Thymus (tissue), 11 donors: ENCODE measurements around the gene NPC2. TPM values are rescaled to one million over a fixed set of nuclear protein-coding genes. Genes with fewer than 3 reads are reported as not detected.
A peak's percentile ranks its signal among the peaks of the same experiment; 100 is the strongest.

ENCODE experiments used
- DNase-seq, 9 donors: peaks; one replicate each; pipeline ENCODE4 v3.0.0-alpha.2; 2013; ENCODE audit warnings: low spot score in 9 of 9, low read depth in 6 of 9, missing footprints in 1 of 9
- H3K27ac ChIP-seq, 2 donors: one replicate each; pipeline ENCODE4 v1.5.1; 2013; ENCODE audit warnings: control low read depth in 1 of 2, low read depth in 1 of 2, low read length in 1 of 2, mild to moderate bottlenecking in 1 of 2, moderate library complexity in 1 of 2
- H3K27me3 ChIP-seq, 2 donors: one replicate each; pipeline ENCODE4 v1.5.1; 2013; ENCODE audit warnings: low read length in 1 of 2; ENCODE audit not compliant: control insufficient read depth in 2 of 2, insufficient read depth in 1 of 2
- H3K36me3 ChIP-seq, 2 donors: one replicate each; pipeline ENCODE4 v1.5.1; 2013; ENCODE audit warnings: low read length in 1 of 2, mild to moderate bottlenecking in 1 of 2, moderate library complexity in 1 of 2; ENCODE audit not compliant: control insufficient read depth in 2 of 2, insufficient read depth in 2 of 2
- H3K4me1 ChIP-seq, 2 donors: one replicate each; pipeline ENCODE4 v1.5.1; 2013; ENCODE audit warnings: low read length in 2 of 2; ENCODE audit not compliant: control insufficient read depth in 2 of 2, insufficient read depth in 2 of 2
- H3K4me3 ChIP-seq, 2 donors: one replicate each; pipeline ENCODE4 v1.5.1; 2013; ENCODE audit warnings: low read length in 2 of 2, control low read depth in 1 of 2, mild to moderate bottlenecking in 1 of 2
- H3K9me3 ChIP-seq, 2 donors: one replicate each; pipeline ENCODE4 v1.5.1; 2013; ENCODE audit warnings: low read length in 1 of 2, mild to moderate bottlenecking in 1 of 2; ENCODE audit not compliant: control insufficient read depth in 2 of 2, insufficient read depth in 1 of 2
- WGBS: extraction: QIAGEN DNeasy Blood & Tissue Kit; methylation state at CpG from one replicate; pipeline ENCODE4 v1.1.7; 2013; 5-methylcytosine and 5-hydroxymethylcytosine counted together
- polyA plus RNA-seq: library from polyadenylated mRNA; stranded (reverse); fragments of 200-250 nt; gene quantifications from one replicate; pipeline ENCODE4 v1.2.3, GENCODE V29; 2013
- total RNA-seq: library from RNA; stranded (reverse); fragments of 120-200 nt; gene quantifications from one replicate; pipeline ENCODE4 v1.2.4, GENCODE V29; 2013
- donor health status: healthy.

Gene NPC2
- total and polyA plus RNA-seq, 2 donors, result 89.8 to 260 TPM

DNA sequence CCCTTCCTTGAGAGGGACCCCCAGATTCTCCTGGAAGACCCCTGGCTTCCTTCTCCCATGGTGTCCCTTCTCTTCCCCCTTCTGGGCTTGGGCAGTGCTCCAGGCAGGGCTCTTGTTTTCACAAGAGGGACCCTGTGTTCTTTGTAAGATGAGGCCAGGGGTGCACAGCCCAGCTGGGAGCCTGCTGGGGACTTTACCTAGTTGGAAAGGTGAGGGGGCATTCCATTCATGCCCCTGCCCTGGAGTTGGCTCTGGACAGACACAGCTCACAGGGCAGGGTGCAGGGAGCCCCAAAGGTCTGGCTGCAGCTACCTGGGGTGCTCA, 31.7 kb upstream of the NPC2 start:
- H3K27me3 ChIP-seq, result no peaks in the 10 kb centered on the region
- no peak for DNase-seq
- H3K36me3 ChIP-seq, result no peaks in the 10 kb centered on the region
- H3K4me3 ChIP-seq, result no peak overlapping the region
- peak overlapping the region in 1 of 2 donors; percentile 9 for H3K27ac ChIP-seq
- H3K9me3 ChIP-seq, result no peaks in the 10 kb centered on the region
- H3K4me1 ChIP-seq, result peaks cover 0 to 4% of the 10 kb centered on the region in 2 donors

GRCh38 chr14:74524076-74524811, 31.1 kb upstream of the NPC2 start:
- 95% methylated on average over 14 of the region's 14 CpGs for WGBS
- Histone ChIP-seq H3K27ac (no peak overlapping the region), H3K4me1 (peaks cover 0 to 4% of the 10 kb centered on the region in 2 donors), H3K27me3 (no peaks in the 10 kb centered on the region), H3K4me3 (no peak overlapping the region), H3K36me3 (no peaks in the 10 kb centered on the region), H3K9me3 (no peaks in the 10 kb centered on the region)
- DNase-seq, result no peak

- Histone ChIP-seq H3K27me3 (no peaks in the 10 kb centered on the region), H3K4me1 (peaks cover 0 to 4% of the 10 kb centered on the region in 2 donors), H3K9me3 (no peaks in the 10 kb centered on the region), H3K36me3 (no peaks in the 10 kb centered on the region), H3K27ac (no peak overlapping the region), H3K4me3 (no peak overlapping the region)
- DNase-seq, result no peak
- 97% methylated on average over 7 of the region's 7 CpGs for WGBS
These were observed 29.6 kb upstream of the NPC2 start for GRCh38 chr14:74522740-74523139.

DNA sequence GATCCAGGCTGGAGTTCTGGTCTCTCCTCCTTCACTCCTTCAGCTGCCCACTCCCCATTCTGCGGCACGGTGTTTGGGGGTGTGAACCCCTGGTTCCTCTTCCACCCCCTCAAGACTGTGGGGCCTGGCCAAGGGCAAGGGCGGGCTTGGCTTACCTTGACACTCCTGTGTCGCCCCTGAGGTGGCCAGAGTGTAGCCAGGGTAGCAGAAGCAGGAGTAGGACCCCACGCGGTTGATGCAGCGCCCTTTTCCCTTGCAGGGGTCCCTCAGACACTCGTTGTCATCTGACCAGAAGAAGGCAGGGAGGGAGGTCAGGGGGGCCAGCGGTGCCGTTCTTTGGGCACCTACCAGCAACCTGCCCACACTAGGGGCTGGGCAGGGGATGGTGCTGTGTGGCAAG, 28.7 kb upstream of the NPC2 start:
- no peaks in the 10 kb centered on the region for H3K27me3 ChIP-seq
- H3K4me1 ChIP-seq, result peaks cover 0 to 4% of the 10 kb centered on the region in 2 donors
- no peak overlapping the region for H3K4me3 ChIP-seq
- no peaks in the 10 kb centered on the region for H3K9me3 ChIP-seq
- no peak for DNase-seq
- no peaks in the 10 kb centered on the region for H3K36me3 ChIP-seq
- no peak overlapping the region for H3K27ac ChIP-seq
- WGBS, result 88% methylated on average over 10 of the region's 10 CpGs

DNA sequence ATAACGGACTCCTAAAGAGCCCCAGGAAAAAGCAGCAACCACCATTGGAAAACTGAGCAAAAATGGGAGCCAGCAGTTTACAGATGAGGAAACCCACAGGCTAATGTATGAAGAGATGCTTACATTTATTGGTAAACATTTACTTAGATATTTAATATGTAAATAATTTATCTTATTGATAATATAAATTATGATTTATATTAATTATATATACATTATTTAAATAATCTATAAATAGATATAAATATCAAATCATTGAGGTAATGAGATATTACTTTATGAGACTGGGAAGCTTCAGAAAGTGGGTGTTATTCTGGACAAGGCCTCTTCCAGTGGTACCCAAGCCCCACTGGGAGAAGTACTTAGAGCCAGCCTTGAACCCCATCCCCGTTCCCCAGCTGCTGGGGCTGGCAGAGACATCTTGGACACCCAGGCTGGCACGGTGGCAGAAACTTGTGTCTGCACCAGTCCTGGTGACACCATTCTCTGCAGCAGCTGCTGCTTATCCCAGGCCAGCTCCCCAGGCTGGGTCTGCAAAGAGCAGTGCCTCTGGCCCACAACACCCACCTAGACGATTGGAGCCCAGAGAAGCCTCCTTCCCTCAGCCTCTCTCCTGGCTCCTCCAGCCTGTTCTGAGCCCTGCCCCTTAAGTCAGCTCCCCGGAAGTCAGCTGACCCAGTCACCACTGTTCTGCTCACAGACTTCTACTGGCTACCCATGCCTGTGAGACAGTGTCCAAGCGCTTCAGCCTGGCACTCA, 26.4 kb upstream of the NPC2 start:
- Histone ChIP-seq H3K36me3 (no peaks in the 10 kb centered on the region), H3K4me3 (no peak overlapping the region), H3K27ac (no peak overlapping the region), H3K27me3 (no peaks in the 10 kb centered on the region), H3K9me3 (no peaks in the 10 kb centered on the region), H3K4me1 (peaks cover 2 to 4% of the 10 kb centered on the region in 2 donors)
- WGBS, result 96% methylated on average over 6 of the region's 6 CpGs
- no peak for DNase-seq

- no peak overlapping the region for H3K4me3 ChIP-seq
- no peaks in the 10 kb centered on the region for H3K27me3 ChIP-seq
- H3K27ac ChIP-seq, result no peak overlapping the region
- H3K4me1 ChIP-seq, result peaks cover 6 to 12% of the 10 kb centered on the region in 2 donors
- DNase-seq, result no peak
- 50% methylated on average over 6 of the region's 6 CpGs for WGBS
- no peaks in the 10 kb centered on the region for H3K36me3 ChIP-seq
- H3K9me3 ChIP-seq, result no peaks in the 10 kb centered on the region
These were observed 25.1 kb upstream of the NPC2 start for GRCh38 chr14:74518221-74518620.

DNA sequence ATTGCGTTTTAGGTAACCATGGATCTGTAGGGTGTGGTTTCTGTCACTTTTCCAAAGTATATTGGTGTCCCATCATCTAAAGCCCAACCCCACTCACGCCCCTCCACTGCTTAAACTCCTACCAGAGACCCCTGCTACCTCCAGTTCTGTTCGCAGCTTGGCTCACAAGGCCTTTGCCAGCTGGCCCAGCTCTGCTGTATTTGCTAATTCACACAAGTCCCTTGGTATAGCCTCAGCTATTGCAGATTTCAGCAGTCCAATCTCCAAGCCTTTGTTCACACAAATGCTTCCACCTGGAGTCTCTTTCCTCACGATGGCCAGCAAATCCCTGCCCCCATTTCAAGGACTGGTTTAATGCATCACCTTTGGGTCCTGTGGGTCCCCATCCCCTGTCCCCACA, 24.6 kb upstream of the NPC2 start:
- DNase-seq, result no peak
- Histone ChIP-seq H3K36me3 (no peaks in the 10 kb centered on the region), H3K4me1 (peaks cover 6 to 12% of the 10 kb centered on the region in 2 donors), H3K27ac (no peak overlapping the region), H3K4me3 (no peak overlapping the region), H3K27me3 (no peaks in the 10 kb centered on the region), H3K9me3 (no peaks in the 10 kb centered on the region)
- 97% methylated on average over 4 of the region's 4 CpGs for WGBS

DNA sequence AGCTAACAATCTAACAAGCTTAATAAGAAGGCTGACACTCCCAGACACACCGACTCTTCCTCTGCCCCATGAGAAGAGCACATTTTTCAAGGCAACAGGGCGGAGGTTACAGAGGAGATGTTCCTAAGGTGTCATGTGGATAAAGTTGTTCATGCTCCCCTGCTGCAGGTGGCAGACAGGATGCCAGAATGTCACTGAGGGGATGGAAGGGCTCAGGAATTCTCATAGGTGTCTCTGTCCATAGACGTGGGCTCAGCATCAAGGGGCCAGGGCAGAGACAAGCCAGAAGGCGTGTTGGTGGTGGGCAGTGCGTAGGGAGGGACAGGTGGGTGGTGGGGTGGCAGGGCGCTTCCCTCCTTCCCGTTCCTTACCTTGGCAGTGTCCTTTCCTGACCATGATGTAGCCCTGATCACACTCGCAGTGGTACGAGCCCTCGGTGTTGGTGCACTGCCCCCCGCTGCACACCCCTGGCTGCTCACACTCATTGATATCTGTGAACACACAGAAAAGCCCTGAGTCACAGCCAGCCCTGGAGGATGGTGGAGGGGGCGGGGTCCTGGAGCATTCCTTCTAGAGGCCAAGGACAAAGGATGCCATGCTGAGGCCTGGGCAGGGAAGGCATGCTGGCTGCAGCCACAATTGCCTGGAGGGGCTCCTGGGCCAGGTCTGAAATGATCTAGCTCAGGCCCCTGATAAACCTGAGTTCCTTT, 23.5 kb upstream of the NPC2 start:
- H3K4me3 ChIP-seq, result no peak overlapping the region
- H3K36me3 ChIP-seq, result no peaks in the 10 kb centered on the region
- peaks cover 6 to 12% of the 10 kb centered on the region in 2 donors for H3K4me1 ChIP-seq
- H3K9me3 ChIP-seq, result no peaks in the 10 kb centered on the region
- 93% methylated on average over 12 of the region's 12 CpGs for WGBS
- H3K27ac ChIP-seq, result no peak overlapping the region
- no peak for DNase-seq
- no peaks in the 10 kb centered on the region for H3K27me3 ChIP-seq

DNA sequence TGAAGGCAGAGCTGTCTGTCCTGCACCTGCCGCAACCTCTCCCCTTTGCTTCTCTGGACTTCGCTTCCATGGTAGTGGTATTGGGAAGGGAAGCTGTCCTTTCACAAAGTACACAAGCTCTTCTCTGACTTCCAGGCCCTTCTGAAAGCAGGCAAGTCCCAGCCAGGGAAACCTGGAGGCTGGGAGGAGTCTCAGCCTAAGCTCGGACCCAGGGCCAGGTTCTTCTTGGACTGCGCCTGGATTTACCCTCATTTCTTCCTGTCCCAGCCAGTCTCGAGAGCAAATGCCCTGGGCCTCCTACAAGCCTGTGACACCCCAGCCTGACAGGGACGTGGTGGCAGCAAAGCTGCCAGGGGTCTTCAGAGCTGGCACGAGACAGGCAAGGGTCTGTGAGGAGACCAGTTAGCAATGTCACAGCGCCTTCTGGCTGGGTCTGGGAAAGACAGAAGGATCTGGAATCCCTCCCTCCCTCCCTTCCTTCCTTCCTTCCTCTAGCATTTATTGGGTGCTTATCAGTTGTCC, 22.8 kb upstream of the NPC2 start:
- Histone ChIP-seq H3K27ac (no peak overlapping the region), H3K4me3 (no peak overlapping the region), H3K27me3 (no peaks in the 10 kb centered on the region), H3K36me3 (no peaks in the 10 kb centered on the region), H3K9me3 (no peaks in the 10 kb centered on the region), H3K4me1 (peaks cover 6 to 12% of the 10 kb centered on the region in 2 donors)
- WGBS, result 97% methylated on average over 8 of the region's 8 CpGs
- DNase-seq, result no peak
